Naive B cell (primary cell): ENCODE measurements around the gene RFESD. TPM values are rescaled to one million over a fixed set of nuclear protein-coding genes. Genes with fewer than 3 reads are reported as not detected.
A peak's percentile ranks its signal among the peaks of the same experiment; 100 is the strongest.
"Not testable (repeated sequence)": the region's sequence is repeated elsewhere in the genome, so short reads cannot be mapped to it uniquely, and the experiment has no call there.

Source experiments
- ATAC-seq, 2 donors: fragments of 150-1000 bp; cut with Tn5 transposase; 2 replicates each; pipeline ENCODE4 v1.10.0; 2021; ENCODE audit warnings: low read depth in 2 of 2, mild to moderate bottlenecking in 2 of 2, moderate library complexity in 2 of 2
- DNase-seq: peaks from one replicate; pipeline ENCODE4 v3.0.0; 2022
- H3K27ac Mint-ChIP-seq, 6 donors: one replicate each; pipeline ENCODE4 v1.8.0; 2020 to 2022; ENCODE audit warnings: mild to moderate bottlenecking in 6 of 6, mixed read lengths in 6 of 6, moderate library complexity in 5 of 6, inconsistent platforms in 2 of 6
- H3K27me3 Mint-ChIP-seq, 3 donors: one replicate each; pipeline ENCODE4 v1.8.0; 2021 to 2022; ENCODE audit warnings: mixed read lengths in 3 of 3, mild to moderate bottlenecking in 1 of 3
- H3K36me3 Mint-ChIP-seq, 2 donors: one replicate each; pipeline ENCODE4 v1.8.0; 2020 to 2022; ENCODE audit warnings: mixed read lengths in 2 of 2, inconsistent platforms in 1 of 2, mild to moderate bottlenecking in 1 of 2
- H3K4me1 Mint-ChIP-seq, 3 donors: one replicate each; pipeline ENCODE4 v1.8.0; 2020 to 2022; ENCODE audit warnings: mixed read lengths in 3 of 3, inconsistent platforms in 1 of 3, mild to moderate bottlenecking in 1 of 3, moderate library complexity in 1 of 3
- H3K4me3 Mint-ChIP-seq, 8 donors: one replicate each; pipeline ENCODE4 v1.8.0; 2020 to 2022; ENCODE audit warnings: mild to moderate bottlenecking in 8 of 8, mixed read lengths in 8 of 8, moderate library complexity in 8 of 8, inconsistent platforms in 2 of 8
- H3K9me3 Mint-ChIP-seq, 7 donors: one replicate each; pipeline ENCODE4 v1.8.0; 2020 to 2022; ENCODE audit warnings: mixed read lengths in 7 of 7, mild to moderate bottlenecking in 5 of 7, inconsistent platforms in 2 of 7, moderate library complexity in 1 of 7
- polyA plus RNA-seq, 6 donors: library from polyadenylated mRNA; unstranded; fragments of 300-500 nt; fragmentation: Illumina TruSeq; gene quantifications; one replicate each; pipeline ENCODE4 v1.2.3, GENCODE V29; 2021; ENCODE audit warnings: low read depth in 6 of 6

RFESD gene
- polyA plus RNA-seq, 6 donors from 2014 or later = 3.9 to 5.9 (median 5.5) TPM; not detected in 1

GRCh38 chr5:95682891-95683290, 36.3 kb downstream of the RFESD start, which contains the start of gene SPATA9:
TSS of gene SPATA9 (minus strand) at chr5:95682991. CDS start at chr5:95682854, 137 bp downstream.
- DNase-seq (no peak), ATAC-seq (no peak)
- H3K36me3 Mint-ChIP-seq = no peaks in the 10 kb centered on the region
- peak within 1 kb of the TSS in 1 of 6 donors; percentile 47 for H3K27ac Mint-ChIP-seq
- peaks cover 7 to 14% (median 10%) of the 10 kb centered on the region in 3 donors for H3K27me3 Mint-ChIP-seq
- H3K4me3 Mint-ChIP-seq = no peak within 1 kb of the TSS
- H3K4me1 Mint-ChIP-seq = no peaks in the 10 kb centered on the region
- no peaks in the 10 kb centered on the region for H3K9me3 Mint-ChIP-seq

- Mint-ChIP-seq H3K4me3 (no peak overlapping the region), H3K36me3 (no peaks in the 10 kb centered on the region), H3K4me1 (no peaks in the 10 kb centered on the region), H3K27ac (no peak overlapping the region), H3K27me3 (peaks cover 7 to 14% (median 10%) of the 10 kb centered on the region in 3 donors), H3K9me3 (no peaks in the 10 kb centered on the region)
- ATAC-seq = no peak
- no peak for DNase-seq
These were observed 37.8 kb downstream of the RFESD start for GRCh38 chr5:95684361-95684760.

GRCh38 chr5:95686651-95687050, 40.1 kb downstream of the RFESD start:
- Mint-ChIP-seq H3K27me3 (peaks cover 7 to 10% (median 10%) of the 10 kb centered on the region in 3 donors), H3K27ac (no peak overlapping the region), H3K4me3 (no peak overlapping the region), H3K9me3 (peaks cover 0 to 4% (median 0%) of the 10 kb centered on the region in 7 donors), H3K4me1 (no peaks in the 10 kb centered on the region), H3K36me3 (no peaks in the 10 kb centered on the region)
- DNase-seq (no peak), ATAC-seq (no peak)

GRCh38 chr5:95689680-95690079, 43.1 kb downstream of the RFESD start:
- Mint-ChIP-seq H3K27ac (no peak overlapping the region), H3K36me3 (no peaks in the 10 kb centered on the region), H3K27me3 (peaks cover 0 to 4% (median 0%) of the 10 kb centered on the region in 3 donors), H3K9me3 (peaks cover 0 to 4% (median 0%) of the 10 kb centered on the region in 7 donors), H3K4me1 (no peaks in the 10 kb centered on the region), H3K4me3 (no peak overlapping the region)
- DNase-seq (no peak), ATAC-seq (no peak)

- Mint-ChIP-seq H3K27me3 (peaks cover 0 to 4% (median 0%) of the 10 kb centered on the region in 3 donors), H3K27ac (no peak overlapping the region), H3K4me3 (no peak overlapping the region), H3K36me3 (no peaks in the 10 kb centered on the region), H3K4me1 (no peaks in the 10 kb centered on the region), H3K9me3 (peaks cover 0 to 4% (median 0%) of the 10 kb centered on the region in 7 donors)
- ATAC-seq (no peak), DNase-seq (no peak)
These were observed 43.8 kb downstream of the RFESD start for GRCh38 chr5:95690333-95690732.

GRCh38 chr5:95697781-95698681, 51.5 kb downstream of the RFESD start:
- Mint-ChIP-seq H3K9me3 (no peaks in the 10 kb centered on the region), H3K4me3 (no peak overlapping the region), H3K36me3 (no peaks in the 10 kb centered on the region), H3K4me1 (no peaks in the 10 kb centered on the region), H3K27me3 (peaks cover 0 to 15% (median 0%) of the 10 kb centered on the region in 3 donors), H3K27ac (no peak overlapping the region)
- ATAC-seq (no peak), DNase-seq (no peak)

- DNase-seq (no peak), ATAC-seq (no peak)
- Mint-ChIP-seq H3K27ac (peak overlapping the region in 1 of 6 donors; percentile 1), H3K4me3 (no peak overlapping the region), H3K36me3 (no peaks in the 10 kb centered on the region), H3K27me3 (peaks cover 0 to 15% (median 0%) of the 10 kb centered on the region in 3 donors), H3K4me1 (no peaks in the 10 kb centered on the region), H3K9me3 (no peaks in the 10 kb centered on the region)
These were observed 52.8 kb downstream of the RFESD start for GRCh38 chr5:95699337-95699736.

GRCh38 chr5:95701074-95701473, 54.5 kb downstream of the RFESD start:
- Mint-ChIP-seq H3K9me3 (no peaks in the 10 kb centered on the region), H3K36me3 (no peaks in the 10 kb centered on the region), H3K27me3 (peaks cover 0 to 15% (median 0%) of the 10 kb centered on the region in 3 donors), H3K27ac (no peak overlapping the region), H3K4me1 (no peaks in the 10 kb centered on the region), H3K4me3 (no peak overlapping the region)
- DNase-seq (no peak), ATAC-seq (no peak)

GRCh38 chr5:95704150-95704549, 57.6 kb downstream of the RFESD start:
- DNase-seq (no peak), ATAC-seq (no peak)
- no peaks in the 10 kb centered on the region for H3K36me3 Mint-ChIP-seq
- H3K4me3 Mint-ChIP-seq = no peak overlapping the region
- no peaks in the 10 kb centered on the region for H3K9me3 Mint-ChIP-seq
- no peaks in the 10 kb centered on the region for H3K4me1 Mint-ChIP-seq
- peak overlapping the region in 1 of 6 donors; percentile 52 for H3K27ac Mint-ChIP-seq
- no peaks in the 10 kb centered on the region for H3K27me3 Mint-ChIP-seq

GRCh38 chr5:95706196-95706595, 59.6 kb downstream of the RFESD start:
- not testable (repeated sequence) for H3K9me3 Mint-ChIP-seq, ATAC-seq, H3K4me1 Mint-ChIP-seq, DNase-seq, H3K4me3 Mint-ChIP-seq, H3K36me3 Mint-ChIP-seq, H3K27me3 Mint-ChIP-seq, H3K27ac Mint-ChIP-seq

- no peak overlapping the region for H3K27ac Mint-ChIP-seq
- H3K4me1 Mint-ChIP-seq = no peaks in the 10 kb centered on the region
- ATAC-seq (no peak), DNase-seq (no peak)
- H3K9me3 Mint-ChIP-seq = no peaks in the 10 kb centered on the region
- H3K36me3 Mint-ChIP-seq = no peaks in the 10 kb centered on the region
- H3K27me3 Mint-ChIP-seq = no peaks in the 10 kb centered on the region
- peak overlapping the region in 1 of 8 donors; percentile 13 for H3K4me3 Mint-ChIP-seq
These were observed 60.5 kb downstream of the RFESD start for GRCh38 chr5:95707055-95707454.

Other genes with a start within 250 kb of the RFESD start
- 10 to 100 TPM; 31.3 to 57.4 (median 38.9) TPM for gene SKIC3, start 91.8 kb upstream of the RFESD start, polyA plus RNA-seq
- gene ARSK, start 91.7 kb upstream of the RFESD start, polyA plus RNA-seq = 1 to 10 TPM; 4.8 to 8.8 (median 6.1) TPM
- under 1 TPM in 5 of 6 donors, not detected in 1; 0.33 to 0.71 (median 0.61) TPM for gene GPR150, start 26.7 kb upstream of the RFESD start, polyA plus RNA-seq
- gene SPATA9, start 36.2 kb downstream of the RFESD start, polyA plus RNA-seq = not detected
- 1 to 10 TPM in 3 of 6 donors, not detected in 3; 1.5 to 2.1 (median 1.7) TPM for gene RHOBTB3, start 84.6 kb downstream of the RFESD start, polyA plus RNA-seq
- 100 to 1,000 TPM in 1 of 6 donors, 10 to 100 TPM in 5; 57.4 to 104 (median 77.4) TPM for gene GLRX, start 175.9 kb downstream of the RFESD start, polyA plus RNA-seq